HG03575 (cell line): ENCODE measurements around the gene VPS37B.

Experiments
- ATAC-seq: cut with Tn5 transposase; IDR thresholded peaks from one replicate; pipeline ENCODE4 v1.9.1; 2021; ENCODE audit not compliant: unreplicated experiment, insufficient number of reproducible peaks, low FRiP score; ENCODE audit errors: extremely low read depth

VPS37B gene

DNA sequence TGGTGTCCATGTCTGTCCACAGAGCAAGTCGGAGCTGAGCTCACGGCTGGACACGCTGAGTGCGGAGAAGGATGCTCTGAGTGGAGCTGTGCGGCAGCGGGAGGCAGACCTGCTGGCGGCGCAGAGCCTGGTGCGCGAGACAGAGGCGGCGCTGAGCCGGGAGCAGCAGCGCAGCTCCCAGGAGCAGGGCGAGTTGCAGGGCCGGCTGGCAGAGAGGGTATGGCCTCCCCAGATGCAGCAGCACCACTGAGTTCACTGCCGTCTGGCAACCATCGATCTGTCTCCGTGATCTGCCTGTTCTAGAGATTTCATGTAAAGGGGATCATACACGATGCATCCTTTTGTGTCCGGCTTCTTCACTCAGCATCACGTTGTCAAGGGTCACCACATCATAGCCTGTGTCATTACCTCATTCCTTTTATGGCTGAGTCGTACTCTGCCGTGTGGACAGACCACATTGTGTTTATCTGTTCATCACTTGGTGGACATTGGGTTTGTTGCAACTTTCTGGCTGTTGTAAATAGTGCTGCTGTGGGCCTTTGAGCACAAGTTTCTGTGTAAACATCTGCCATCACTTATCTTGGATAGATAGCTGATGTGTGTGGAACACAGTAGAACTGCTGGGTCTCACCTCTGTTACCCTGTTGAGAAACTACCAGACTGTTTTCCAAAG, 38.8 kb downstream of the VPS37B start:
- ATAC-seq, result no peak

DNA sequence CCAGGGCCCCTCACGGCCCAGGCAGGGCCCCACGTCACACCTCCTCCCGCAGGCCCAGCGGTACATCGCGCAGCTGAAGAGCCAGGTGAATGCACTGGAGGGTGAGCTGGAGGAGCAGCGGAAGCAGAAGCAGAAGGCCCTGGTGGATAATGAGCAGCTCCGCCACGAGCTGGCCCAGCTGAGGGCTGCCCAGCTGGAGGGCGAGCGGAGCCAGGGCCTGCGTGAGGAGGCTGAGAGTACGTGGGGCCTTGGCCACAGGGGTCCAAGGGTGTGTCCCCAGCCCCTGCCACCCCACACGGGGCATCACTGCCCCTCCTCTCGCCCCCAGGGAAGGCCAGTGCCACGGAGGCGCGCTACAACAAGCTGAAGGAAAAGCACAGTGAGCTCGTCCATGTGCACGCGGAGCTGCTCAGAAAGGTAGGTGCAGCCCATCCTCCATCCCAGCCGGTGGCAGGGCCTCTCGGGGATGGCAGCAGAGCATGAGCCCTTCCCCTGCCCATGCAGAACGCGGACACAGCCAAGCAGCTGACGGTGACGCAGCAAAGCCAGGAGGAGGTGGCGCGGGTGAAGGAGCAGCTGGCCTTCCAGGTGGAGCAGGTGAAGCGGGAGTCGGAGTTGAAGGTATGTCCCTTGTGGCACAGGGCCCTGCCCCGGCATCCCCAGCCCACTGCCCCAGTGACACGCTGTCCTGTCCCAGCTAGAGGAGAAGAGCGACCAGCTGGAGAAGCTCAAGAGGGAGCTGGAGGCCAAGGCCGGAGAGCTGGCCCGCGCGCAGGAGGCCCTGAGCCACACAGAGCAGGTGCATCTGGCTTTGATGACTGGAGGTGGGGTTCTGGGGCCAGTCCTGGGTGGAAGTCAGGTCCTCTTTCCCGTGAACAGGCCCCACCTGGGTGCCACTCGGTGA, 39.7 kb downstream of the VPS37B start:
- ATAC-seq, result no peak

DNA sequence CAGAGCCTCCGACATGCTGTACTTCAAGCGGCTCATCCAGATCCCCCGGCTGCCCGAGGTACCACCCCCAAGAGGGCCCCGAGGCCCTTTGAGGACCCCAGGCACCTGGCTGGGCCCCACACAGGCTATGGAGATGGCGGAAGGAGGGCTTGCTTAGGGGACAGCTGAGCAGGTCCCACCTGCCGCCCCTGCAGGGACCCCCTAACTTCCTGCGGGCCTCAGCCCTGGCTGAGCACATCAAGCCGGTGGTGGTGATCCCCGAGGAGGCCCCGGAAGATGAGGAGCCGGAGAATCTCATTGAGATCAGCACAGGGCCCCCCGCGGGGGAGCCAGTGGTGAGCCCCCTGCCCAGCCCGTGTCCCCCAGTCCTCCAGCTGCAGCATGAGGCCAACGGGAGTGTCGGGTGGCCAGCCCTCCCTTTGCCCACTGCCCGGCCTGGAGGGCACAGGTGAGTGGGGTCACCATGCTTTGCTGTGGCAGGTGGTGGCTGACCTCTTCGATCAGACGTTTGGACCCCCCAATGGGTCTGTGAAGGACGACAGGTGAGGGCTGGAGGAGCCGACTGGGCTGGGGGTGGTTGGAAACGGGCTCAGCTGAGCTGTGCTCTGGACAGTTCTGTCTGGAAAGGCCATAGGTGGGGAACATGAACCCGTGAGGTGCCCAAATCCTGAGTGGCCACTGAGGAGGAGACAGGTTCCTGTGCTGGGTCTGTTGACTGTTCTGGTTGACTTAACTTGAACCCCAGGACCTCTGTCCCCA, 40.7 kb downstream of the VPS37B start:
- no peak for ATAC-seq

DNA sequence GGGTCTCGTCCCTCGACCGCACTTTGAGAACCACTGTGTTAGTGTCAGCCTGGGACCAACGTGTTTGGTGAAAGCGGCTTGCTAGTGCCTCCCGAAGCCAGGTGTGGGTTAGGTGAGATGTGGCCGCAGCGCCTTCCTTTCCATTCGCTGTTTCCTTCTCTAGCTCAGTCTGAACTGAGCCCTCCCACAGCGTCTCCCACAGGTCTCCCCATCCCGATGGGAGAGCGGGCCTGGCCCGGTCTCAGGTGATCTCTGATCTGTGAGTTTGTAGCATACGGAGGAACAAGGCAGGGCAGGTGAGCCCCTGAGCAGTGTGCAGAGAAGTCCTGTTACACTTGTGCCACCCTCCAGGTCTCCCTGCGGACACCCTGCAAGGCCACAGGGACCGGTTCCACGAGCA, 41.4 kb downstream of the VPS37B start:
- no peak for ATAC-seq

DNA sequence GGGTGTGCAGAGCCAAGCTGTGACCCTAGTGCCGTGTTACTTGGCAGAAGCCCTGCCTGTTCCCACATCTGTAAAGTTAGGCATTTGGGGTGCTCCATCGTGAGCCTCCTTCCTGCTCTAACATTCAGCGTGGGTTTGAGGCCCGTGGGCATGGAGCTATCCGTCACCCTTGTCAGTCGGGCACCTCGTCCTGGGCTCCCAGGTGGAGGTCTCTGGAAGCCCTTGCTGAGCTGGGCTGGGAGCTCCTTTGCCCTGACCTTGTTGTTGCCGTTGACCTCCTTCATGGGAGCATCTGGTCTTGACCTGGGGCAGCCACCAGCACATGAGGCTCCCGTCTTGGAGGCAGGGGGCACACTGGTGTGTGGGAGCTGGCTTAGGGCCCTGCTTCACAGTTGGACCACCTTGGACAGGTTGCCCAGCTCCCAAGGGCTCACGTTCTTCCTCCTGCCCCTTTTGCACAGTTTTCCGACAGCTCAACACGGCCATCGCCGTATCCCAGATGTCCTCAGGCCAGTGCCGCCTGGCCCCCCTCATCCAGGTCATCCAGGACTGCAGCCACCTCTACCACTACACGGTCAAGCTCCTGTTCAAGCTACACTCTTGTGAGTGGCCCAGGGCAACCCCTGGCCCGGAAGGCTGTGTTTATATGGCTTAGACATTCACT, 42.2 kb downstream of the VPS37B start:
- ATAC-seq, result no peak

DNA sequence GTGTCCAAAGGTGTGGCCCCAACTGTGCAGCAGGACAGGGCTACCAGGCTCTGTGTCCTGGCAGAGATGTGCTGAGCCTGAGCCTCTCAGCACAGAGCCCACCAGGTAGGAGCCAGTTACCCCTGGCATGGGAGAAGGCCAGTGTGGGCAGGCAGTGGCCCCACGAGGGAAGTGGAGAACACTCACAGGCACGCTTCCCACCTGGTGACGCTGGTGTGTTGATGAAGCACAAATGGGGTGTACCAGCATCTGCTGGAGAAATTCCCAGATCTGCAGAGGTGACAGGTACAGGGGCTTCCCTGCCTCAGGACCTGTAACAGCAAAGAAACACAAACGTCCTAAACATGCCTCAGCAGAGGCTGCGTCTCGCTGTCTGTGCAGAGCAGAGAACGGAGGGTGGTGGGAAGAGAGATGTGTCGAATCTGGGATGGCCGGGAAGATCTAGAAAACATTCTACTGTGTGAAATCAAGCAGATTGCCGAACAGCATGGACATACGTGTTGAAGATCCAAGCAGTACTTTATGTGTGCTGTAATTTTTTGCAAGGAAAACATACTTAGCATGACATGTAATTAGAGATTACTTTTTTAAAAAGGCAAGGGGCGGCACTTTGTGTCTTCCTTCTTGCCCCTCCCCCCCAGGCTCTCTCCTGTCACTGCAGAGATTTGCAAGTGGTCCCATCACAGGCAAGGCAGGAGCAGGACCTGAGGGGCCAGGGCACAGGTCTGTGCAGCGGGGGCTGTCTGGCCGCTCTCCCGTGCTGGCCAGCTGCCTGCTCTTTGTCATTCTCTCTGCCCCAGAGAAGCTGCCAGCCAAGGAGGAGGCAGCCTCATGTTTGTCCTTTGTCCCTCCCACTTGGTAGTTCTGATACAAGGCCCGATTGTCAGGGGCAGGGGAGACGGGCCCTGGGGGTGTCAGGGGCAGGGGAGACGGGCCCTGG, 43.3 kb downstream of the VPS37B start:
- no peak for ATAC-seq

DNA sequence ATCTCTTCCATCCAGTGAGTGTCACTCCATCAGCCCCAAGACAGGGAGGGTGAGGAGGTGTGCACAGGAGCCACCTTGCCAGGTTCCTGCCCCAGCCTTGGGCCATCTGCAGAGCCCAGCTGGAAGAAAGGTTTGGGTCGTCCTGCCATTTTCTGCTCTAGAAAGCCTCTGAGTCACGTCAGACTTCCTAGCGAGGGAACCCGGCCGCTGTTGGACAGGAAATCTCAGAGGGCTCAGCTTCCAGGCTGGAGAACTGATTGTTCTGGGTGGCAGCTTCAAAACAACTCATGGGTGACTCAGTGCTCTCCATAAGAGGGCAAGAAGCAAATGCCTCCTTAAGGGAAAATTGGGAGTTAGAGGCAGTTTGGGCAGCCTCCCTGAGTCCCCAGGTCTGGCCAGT, 44.1 kb downstream of the VPS37B start:
- ATAC-seq, result no peak

DNA sequence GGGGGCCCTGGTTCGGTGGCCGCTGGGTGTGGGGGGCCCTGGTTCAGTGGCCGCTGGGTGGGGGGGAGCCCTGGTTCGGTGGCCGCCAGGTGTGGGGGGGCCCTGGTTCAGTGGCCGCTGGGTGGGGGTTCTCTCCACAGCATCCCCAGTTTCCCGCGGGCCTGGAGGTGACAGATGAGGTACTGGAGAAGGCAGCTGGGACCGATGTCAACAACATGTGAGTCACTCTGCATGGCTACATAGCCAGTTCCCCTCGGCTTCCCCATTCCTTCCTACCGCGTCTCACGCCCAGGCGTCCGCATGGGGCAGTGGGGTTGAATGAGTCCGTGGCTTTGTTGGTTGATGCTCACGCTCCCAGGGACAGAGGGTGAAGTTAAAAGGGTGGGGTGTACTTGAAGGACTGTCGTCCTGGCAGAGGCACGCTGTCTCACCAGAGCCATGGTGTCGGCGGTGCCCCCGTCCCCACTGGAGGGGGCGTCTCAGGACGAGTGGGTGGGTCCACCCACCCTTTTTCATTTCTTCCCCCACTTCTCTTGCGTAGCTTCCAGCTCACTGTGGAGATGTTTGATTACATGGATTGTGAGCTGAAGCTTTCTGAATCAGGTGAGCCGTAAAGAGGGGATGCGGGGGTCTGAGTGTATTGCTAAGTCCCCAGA, 45.1 kb downstream of the VPS37B start:
- ATAC-seq, result no peak

DNA sequence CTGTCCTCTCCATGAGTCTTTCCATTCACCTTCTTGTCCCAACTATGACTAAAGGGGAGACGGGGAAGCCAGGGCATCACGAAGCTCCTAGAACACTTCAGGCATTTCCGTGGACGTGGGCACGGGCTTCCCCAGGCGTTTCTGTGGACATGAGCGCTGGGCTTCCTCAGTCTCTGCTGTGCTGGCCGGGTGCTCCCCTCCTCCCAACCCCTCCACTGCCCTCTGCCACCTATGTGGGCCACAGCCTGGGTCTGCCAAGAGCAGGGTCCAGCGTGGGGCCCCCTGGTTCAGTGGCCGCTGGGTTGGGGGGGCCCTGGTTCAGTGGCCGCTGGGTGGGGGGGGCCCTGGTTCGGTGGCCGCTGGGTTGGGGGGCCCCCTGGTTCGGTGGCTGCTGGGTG, 45.9 kb downstream of the VPS37B start:
- no peak for ATAC-seq

DNA sequence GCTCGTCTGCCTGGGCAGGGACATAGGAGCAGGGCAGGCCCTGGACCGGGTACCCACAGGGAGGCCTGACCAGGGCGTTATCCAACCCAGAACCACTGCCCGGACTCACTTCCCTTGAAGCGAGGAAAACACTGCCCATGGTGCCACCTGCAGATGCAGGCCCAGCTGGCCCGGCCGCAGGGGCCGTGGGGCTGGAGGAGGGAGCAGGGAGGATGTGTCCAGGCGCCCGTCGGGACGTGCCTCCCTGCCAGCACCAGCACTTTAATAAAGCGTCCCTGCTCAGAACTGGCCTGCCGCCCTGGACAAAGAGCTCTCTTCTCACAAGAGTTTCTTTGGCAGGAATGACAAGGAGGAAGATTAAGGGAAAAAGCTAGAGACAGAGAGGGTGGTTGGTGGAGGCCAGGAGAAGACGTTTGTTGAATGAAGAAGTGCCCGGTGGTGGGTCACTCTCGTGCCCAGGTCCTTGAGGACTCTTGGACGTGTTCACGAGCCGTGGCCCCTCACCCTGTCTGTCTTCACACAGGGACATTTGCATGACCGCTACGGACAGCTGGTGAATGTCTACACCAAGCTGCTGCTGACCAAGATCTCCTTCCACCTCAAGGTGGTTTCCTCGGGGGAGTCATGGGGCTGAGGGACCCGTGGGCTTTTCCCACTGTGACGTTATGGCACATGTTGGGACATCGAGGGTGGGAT, 46.4 kb downstream of the VPS37B start:
- no peak for ATAC-seq

DNA sequence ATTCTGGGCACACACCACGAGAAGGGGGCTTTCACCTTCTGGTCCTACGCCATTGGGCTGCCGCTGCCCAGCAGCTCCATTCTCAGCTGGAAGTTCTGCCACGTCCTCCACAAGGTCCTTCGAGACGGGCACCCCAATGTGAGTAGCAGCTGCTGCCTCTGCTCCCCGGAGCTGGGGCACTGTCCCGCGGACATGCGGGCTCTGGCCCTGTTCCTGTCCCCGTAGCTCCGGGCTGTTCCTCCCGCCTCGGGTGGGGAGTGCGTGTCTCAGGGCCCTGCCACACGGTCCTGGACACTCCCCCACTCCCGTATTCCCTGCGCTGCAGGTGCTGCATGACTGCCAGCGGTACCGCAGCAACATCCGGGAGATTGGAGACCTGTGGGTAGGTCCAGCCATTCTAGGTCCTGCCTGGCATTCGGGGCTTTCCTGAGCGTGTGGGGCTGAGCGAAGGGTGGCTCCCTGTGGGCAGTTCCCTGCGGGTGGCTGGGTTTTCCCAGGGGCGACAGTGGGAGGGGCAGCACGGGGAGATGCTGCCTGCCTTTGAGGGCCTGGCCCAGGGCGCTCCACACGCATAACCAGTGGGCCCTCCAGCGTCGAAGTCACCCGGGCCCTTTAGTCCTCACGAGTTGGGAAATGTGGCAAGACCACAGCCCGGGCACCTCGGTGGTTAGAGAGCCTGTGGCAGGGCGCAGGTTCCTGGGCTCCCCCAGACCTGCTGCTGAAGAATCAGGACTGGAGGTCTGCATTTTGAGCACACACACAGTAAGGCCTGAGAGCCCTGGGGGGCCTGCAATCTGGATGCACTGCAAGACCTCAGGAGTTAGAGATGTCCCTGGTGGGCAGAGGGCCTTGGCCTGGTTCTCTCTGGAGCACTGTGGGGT, 47.2 kb downstream of the VPS37B start:
- ATAC-seq, result no peak

DNA sequence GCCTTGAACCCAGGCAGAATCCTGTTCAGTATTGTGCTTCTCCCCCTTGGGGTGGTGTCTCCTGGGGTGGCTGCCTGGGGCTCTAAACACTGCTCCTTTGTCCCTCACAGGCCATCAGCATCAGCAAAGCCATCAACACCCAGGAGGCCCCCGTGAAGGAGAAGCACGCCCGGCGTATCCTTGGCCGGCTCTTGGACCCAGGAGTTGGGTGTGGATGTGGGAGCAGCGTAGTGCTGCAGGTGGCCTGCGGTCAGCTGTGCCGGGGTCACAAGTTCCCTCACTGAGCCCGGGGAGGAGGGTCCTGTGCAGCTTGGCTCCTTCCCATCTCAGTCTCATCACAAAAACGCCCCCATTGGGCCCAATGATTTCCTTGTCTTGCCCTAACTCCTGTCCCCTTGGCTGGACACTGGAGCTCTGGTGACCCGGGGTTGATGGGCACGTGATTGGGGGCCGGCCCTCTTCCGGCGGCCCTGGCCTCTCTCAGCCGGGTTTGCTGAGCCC, 48.0 kb downstream of the VPS37B start:
- no peak for ATAC-seq

DNA sequence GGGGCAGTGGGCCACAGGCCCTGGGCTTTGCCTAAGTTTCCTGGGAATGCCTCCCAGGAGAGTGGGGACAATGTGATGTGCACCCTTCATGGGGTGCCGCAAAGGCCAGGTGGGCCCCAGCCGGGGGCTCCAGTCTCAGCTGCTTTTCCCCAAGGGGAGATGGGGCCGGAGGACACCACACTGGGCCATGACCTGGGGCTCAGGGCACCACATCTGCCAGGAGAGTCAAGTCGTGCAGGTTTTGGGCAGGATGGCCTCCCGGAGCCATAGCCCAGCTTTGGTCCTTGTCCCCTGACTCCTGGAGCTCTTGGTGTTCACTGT, 48.4 kb downstream of the VPS37B start:
- no peak for ATAC-seq

DNA sequence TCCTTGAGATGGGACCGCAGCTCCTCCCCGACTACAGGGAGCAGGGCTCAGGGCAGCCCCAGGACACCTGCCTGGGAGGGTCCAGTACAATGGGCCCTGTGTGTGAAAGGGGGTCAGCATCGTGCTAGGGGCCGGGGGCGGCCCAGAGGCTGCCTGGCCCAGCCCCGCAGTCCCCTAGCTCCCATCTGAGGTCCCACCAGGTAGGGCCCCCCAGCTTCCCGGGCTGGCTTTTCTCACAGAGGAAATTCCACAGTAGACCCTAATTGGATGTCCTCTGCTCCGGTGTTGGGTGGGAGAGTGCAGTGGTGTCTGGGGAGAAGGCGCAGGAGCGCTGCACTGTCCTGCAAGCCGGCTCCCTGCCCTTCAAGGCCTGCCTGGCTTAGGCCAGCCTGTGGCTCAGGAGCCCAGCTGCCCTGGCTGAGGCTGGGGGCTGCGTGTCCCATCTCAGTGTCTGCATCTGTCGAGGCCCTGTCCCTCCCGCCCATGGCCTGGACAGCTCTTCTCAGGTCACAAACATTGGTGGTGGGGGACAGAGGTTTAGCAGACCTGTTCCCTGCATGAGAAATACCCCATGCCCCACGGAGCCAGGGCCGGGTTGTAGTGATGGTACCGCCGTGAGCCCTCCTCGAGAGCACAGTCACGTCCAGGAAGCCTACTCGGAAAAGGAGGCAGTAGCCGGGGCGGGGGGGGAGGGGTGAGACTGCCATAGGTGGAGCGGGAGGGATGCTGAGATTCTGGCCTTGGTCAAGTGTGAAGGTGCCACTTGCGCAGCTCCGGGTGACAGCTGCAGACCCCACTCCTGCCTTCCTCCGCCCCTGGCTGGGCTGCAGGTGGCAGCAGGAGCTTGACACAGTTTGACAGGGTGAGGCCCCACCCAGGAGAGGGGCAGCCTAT, 49.1 kb downstream of the VPS37B start:
- no peak for ATAC-seq

DNA sequence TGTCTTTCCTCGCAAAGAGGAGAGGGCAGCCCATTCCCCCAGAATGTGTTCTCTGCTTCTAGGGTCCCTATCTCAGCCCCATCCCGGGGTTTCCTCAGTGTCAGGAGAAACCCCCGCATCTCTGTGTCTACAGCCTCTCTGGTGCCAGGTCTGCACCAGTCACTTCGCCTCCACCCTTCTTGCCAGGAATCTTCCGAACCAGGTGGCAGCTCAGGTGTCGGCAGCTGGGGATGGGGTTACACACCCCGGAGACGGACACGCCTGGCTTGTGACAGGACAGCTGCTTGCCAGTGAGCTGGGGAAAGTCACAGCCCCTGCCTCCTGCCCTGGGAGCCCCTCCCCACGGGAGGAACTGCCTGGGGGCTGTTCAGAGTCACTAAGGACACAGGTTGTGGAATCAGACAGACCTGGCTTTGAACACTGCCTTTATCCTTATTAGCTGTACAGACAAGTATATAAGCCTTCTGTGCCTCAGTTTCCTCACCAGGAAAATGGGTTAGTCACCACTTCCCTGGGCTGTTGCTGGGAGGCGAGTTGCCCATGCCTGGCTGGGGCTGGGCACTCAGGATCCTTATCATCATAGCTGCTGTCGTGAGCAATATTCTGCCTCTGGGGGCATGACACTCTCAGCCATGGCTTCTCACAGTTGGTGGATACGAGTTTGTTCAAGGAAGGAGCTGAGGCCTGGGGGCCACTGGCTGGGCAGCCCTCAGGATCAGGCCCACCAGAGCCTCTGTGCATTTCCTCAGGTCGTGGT, 49.9 kb downstream of the VPS37B start:
- no peak for ATAC-seq
